Endothelial cell of umbilical vein (primary cell): ENCODE measurements around the gene DMAC1. TPM values are rescaled to one million over a fixed set of nuclear protein-coding genes. Genes with fewer than 3 reads are reported as not detected.

ENCODE experiments used
- BruUV-seq: library from RNA; stranded (reverse); fragments of 400-500 nt; replicated peaks from 2 replicates; lab custom pipeline; 2021; lab: Mats Ljungman, UMichigan
- CTCF ChIA-PET: fragments of 300-600, 350-600 bp; sonication (Branson Sonifier 250); formaldehyde crosslinking; loops from one replicate; lab custom pipeline; 2021; ENCODE audit warnings: antibody characterized with exemption, inconsistent platforms; lab: Charles Lee
- POLR2A ChIA-PET: fragments of 300-600, 350-600 bp; sonication (Branson Sonifier 250); formaldehyde crosslinking; loops from one replicate; lab custom pipeline; 2021; ENCODE audit warnings: antibody characterized with exemption, inconsistent platforms; lab: Charles Lee
- DNase-seq: peaks from one replicate; pipeline ENCODE4 v3.0.0-alpha.2; 2011; ENCODE audit warnings: low read depth, low spot score
- FAIRE-seq: peaks from 2 replicates; lab custom pipeline; 2011; peaks lifted over from hg19 to GRCh38; lab: Jason Lieb, UNC
- H2AFZ ChIP-seq: 2 replicates; pipeline ENCODE4 v1.6.0; 2012; ENCODE audit warnings: low read depth, low read length, control low read depth, inconsistent platforms
- H3K27ac ChIP-seq: 2 replicates; pipeline ENCODE4 v1.5.1; 2011; ENCODE audit warnings: low read depth, mild to moderate bottlenecking, control low read depth, low read length, moderate library complexity; ENCODE audit not compliant: insufficient read depth
- H3K27me3 ChIP-seq, 2 experiments: 2 replicates each; pipeline versions ENCODE4 v1.6.0 to v1.6.1; 2011; ENCODE audit warnings: low read length in 2 of 2, mixed read lengths in 1 of 2; ENCODE audit not compliant: control insufficient read depth in 2 of 2, insufficient read depth in 2 of 2
- H3K36me3 ChIP-seq, 2 experiments: 2 replicates in 1 of 2; 3 replicates in 1 of 2; pipeline ENCODE4 v1.5.1; 2011; ENCODE audit warnings: low read length in 2 of 2, mild to moderate bottlenecking in 1 of 2, moderate library complexity in 1 of 2; ENCODE audit not compliant: control insufficient read depth in 2 of 2, insufficient read depth in 2 of 2; ENCODE audit errors: extremely low read depth in 1 of 2
- H3K4me1 ChIP-seq: 3 replicates; pipeline ENCODE4 v1.5.1; 2011; ENCODE audit warnings: mild to moderate bottlenecking, low read length; ENCODE audit not compliant: control insufficient read depth, insufficient read depth; ENCODE audit errors: extremely low read depth
- H3K4me2 ChIP-seq: 2 replicates; pipeline ENCODE4 v1.6.1; 2011; ENCODE audit warnings: low read length, control low read depth, mixed read lengths; ENCODE audit not compliant: insufficient read depth
- H3K4me3 ChIP-seq, 3 experiments: fragments of 200-600 bp in 1 of 3; sonication (generic), shearing (Covaris generic) in 1 of 3; replicated peaks in 1 of 3; 2 replicates each; pipeline ENCODE4 v1.5.1; 2011 to 2016; ENCODE audit warnings: control low read depth in 3 of 3, low read length in 3 of 3, mild to moderate bottlenecking in 2 of 3, inconsistent platforms in 1 of 3, low read depth in 1 of 3, moderate library complexity in 1 of 3; ENCODE audit not compliant: insufficient read depth in 1 of 3
- H3K79me2 ChIP-seq: 2 replicates; pipeline ENCODE4 v1.6.0; 2012; ENCODE audit warnings: low read length, inconsistent platforms; ENCODE audit not compliant: control insufficient read depth, insufficient read depth
- H3K9ac ChIP-seq: replicated peaks from 2 replicates; pipeline ENCODE3; 2011; ENCODE audit warnings: low read length, control low read depth; ENCODE audit not compliant: insufficient read depth; ENCODE audit errors: extremely low read depth
- H3K9me1 ChIP-seq: replicated peaks from 3 replicates; pipeline ENCODE4 v1.6.0; 2011; ENCODE audit warnings: mild to moderate bottlenecking, low read length; ENCODE audit not compliant: control insufficient read depth, insufficient read depth; ENCODE audit errors: extremely low read depth
- H3K9me3 ChIP-seq: replicated peaks from 2 replicates; pipeline ENCODE4 v1.5.1; 2012; ENCODE audit warnings: low read length, inconsistent platforms; ENCODE audit not compliant: control insufficient read depth, insufficient read depth
- H4K20me1 ChIP-seq: replicated peaks from 2 replicates; pipeline ENCODE3; 2011; ENCODE audit warnings: mild to moderate bottlenecking, low read length; ENCODE audit not compliant: control insufficient read depth, insufficient read depth; ENCODE audit errors: extremely low read depth
- CTCF ChIP-seq, 2 donors: IDR thresholded peaks; 1 replicate in 1 of 2; 2 replicates in 1 of 2; pipeline ENCODE4 v1.5.1; 2011; ENCODE audit warnings: low read length in 2 of 2, mild to moderate bottlenecking in 2 of 2, moderate library complexity in 2 of 2, control low read depth in 1 of 2, inconsistent platforms in 1 of 2, low read depth in 1 of 2; ENCODE audit not compliant: insufficient read depth in 1 of 2; ENCODE audit errors: extremely low read depth in 1 of 2
- EZH2 ChIP-seq: IDR thresholded peaks from 2 replicates; pipeline ENCODE4 v1.6.1; 2012; ENCODE audit warnings: borderline replicate concordance, low read depth, mild to moderate bottlenecking, moderate library complexity, low read length, inconsistent platforms; ENCODE audit not compliant: severe bottlenecking
- FOS ChIP-seq: IDR thresholded peaks from 2 replicates; pipeline ENCODE4 v1.6.1; 2011; ENCODE audit warnings: mild to moderate bottlenecking, low read length, moderate library complexity, borderline replicate concordance; ENCODE audit not compliant: insufficient read depth
- GATA2 ChIP-seq: IDR thresholded peaks from 2 replicates; pipeline ENCODE4 v1.7.0; 2011; ENCODE audit warnings: low read depth, mild to moderate bottlenecking, moderate library complexity, mixed read lengths, low read length; ENCODE audit not compliant: insufficient read length, insufficient read depth
- JUN ChIP-seq: IDR thresholded peaks from 2 replicates; pipeline ENCODE4 v1.6.1; 2011; ENCODE audit warnings: borderline replicate concordance, low read depth; ENCODE audit not compliant: insufficient read length, insufficient read depth
- MAX ChIP-seq: IDR thresholded peaks from 2 replicates; pipeline ENCODE4 v1.6.1; 2011; ENCODE audit not compliant: insufficient read depth, insufficient read length
- MYC ChIP-seq: IDR thresholded peaks from one replicate; pipeline ENCODE4 v1.6.1; 2011; ENCODE audit warnings: mild to moderate bottlenecking, low read depth, low read length
- POLR2A ChIP-seq: IDR thresholded peaks from 2 replicates; pipeline ENCODE4 v1.6.1; 2012; ENCODE audit warnings: low read depth, mild to moderate bottlenecking, control low read depth, low read length
- POLR2AphosphoS5 ChIP-seq: IDR thresholded peaks from 2 replicates; pipeline ENCODE4 v1.6.1; 2012; ENCODE audit warnings: low read depth, mild to moderate bottlenecking, control low read depth, low read length, moderate library complexity; ENCODE audit not compliant: insufficient read depth
- dilution Hi-C: fragments of 300-500 bp; cut with MboI; formaldehyde crosslinking; loops from one replicate; pipeline ENCODE4 v1.15.0; 2019; ENCODE audit warnings: low sequenced_read_pairs; ENCODE audit not compliant: extremely low pct_ligation_motif_present
- intact Hi-C: fragments of 100-400 bp; cut with micrococcal nuclease; formaldehyde crosslinking; loops from one replicate; pipeline ENCODE4 v1.10.0; 2022
- polyA plus RNA-seq, 4 experiments: library from polyadenylated mRNA; depleted of rRNA in 3 of 4; stranded (reverse) in 3 of 4; unstranded in 1 of 4; fragments of >200 nt; gene quantifications; 2 replicates each; pipeline versions ENCODE4 v1.2.1 to v1.2.3, GENCODE V29; 2011 to 2012; ENCODE audit warnings: missing spikeins in 1 of 4
- total RNA-seq: library from RNA; stranded (reverse); gene quantifications from 2 replicates; pipeline ENCODE4 v1.2.3, GENCODE V29; 2021

Gene DMAC1
- total and polyA plus RNA-seq, 2 donors (not counting 3 experiments of a cell fraction or from before 2014, with no cell fraction given): 15.8 to 44.0 TPM

- H3K27me3 ChIP-seq: no peaks in the 10 kb centered on the region
- H3K79me2 ChIP-seq: no peaks in the 10 kb centered on the region
- no peak for FAIRE-seq
- no peak overlapping the region for H3K9ac ChIP-seq
- H3K9me3 ChIP-seq: no peaks in the 10 kb centered on the region
- no peaks in the 10 kb centered on the region for H3K4me1 ChIP-seq
- H3K9me1 ChIP-seq: no peaks in the 10 kb centered on the region
- ChIA-PET POLR2A (no interaction called here), CTCF (no interaction called here)
- H3K27ac ChIP-seq: no peak overlapping the region
- intact Hi-C loops: loop anchor here (10.0 kb wide), 2 partner anchors 945 to 1065 kb away; no protein-coding TSS in a partner anchor
- DNase-seq: no peak
- no peak overlapping the region for H3K4me3 ChIP-seq
- H2AFZ ChIP-seq: no peak overlapping the region
- TF ChIP-seq JUN (no peak), POLR2A (no peak), GATA2 (no peak), MAX (no peak), POLR2AphosphoS5 (no peak), FOS (no peak), MYC (no peak), CTCF (IDR thresholded peaks at IDR 0.05; ENCODE audit: extremely low read depth in 1 of 2, insufficient read depth in 1 of 2, low read depth in 1 of 2, low read length in 2 of 2) (no peak), EZH2 (no peak)
- no peaks in the 10 kb centered on the region for H4K20me1 ChIP-seq
- H3K4me2 ChIP-seq: no peak overlapping the region
- peaks cover 0 to 6% of the 10 kb centered on the region in 2 experiments for H3K36me3 ChIP-seq
- dilution Hi-C loops: no loop called here
- no TSS peak for BruUV-seq
Measured at GRCh38 chr9:7790022-7790818, 9.4 kb downstream of the DMAC1 start.
